Measurements from ENCODE around the gene ARHGAP10.
"Not testable (repeated sequence)": the region's sequence is repeated elsewhere in the genome, so short reads cannot be mapped to it uniquely, and the experiment has no call there.

Gene ARHGAP10

DNA sequence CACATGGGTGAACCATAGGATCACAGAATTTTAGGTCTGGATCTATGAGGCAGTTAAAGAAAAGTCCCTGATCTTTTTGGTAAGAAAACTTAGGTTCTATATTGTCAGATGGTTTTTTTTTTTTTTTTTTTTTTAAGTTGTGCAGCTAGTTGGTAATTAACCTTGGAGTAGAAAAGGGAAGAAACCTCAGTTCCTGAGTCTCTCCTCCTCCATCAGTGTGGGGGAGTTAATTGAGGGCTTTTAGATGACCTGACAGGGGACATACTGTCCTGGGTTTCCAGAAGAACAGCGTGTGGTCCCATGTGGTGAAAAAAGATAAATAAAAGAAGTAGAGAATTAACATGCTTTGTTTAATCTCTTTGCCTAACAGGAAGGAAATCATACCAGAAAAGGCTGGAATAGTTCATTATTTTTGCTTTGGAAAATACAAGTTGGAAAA is 123.7 kb downstream of the ARHGAP10 start:
- DNase-seq, result no peak

DNA sequence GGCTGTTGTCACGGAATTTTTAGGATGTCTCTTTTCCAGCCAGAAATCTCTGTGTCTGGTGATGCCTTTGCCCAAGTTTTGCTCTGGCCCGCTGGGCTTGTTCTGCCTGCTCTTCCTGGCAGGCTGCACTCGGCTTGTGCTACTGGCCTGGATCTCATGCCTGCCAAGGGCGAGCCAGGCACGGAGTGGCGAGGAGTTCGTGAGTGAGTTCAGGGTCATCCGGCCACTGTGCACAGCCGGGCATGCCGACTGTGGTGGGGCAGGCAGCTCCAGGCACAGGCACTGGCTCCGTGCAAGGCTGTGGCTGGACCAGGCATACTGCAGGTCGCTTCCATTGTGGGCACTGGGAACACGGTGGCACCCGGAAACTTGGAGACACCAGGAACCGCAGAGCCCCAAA is 129.1 kb downstream of the ARHGAP10 start:
- no peak for DNase-seq

DNA sequence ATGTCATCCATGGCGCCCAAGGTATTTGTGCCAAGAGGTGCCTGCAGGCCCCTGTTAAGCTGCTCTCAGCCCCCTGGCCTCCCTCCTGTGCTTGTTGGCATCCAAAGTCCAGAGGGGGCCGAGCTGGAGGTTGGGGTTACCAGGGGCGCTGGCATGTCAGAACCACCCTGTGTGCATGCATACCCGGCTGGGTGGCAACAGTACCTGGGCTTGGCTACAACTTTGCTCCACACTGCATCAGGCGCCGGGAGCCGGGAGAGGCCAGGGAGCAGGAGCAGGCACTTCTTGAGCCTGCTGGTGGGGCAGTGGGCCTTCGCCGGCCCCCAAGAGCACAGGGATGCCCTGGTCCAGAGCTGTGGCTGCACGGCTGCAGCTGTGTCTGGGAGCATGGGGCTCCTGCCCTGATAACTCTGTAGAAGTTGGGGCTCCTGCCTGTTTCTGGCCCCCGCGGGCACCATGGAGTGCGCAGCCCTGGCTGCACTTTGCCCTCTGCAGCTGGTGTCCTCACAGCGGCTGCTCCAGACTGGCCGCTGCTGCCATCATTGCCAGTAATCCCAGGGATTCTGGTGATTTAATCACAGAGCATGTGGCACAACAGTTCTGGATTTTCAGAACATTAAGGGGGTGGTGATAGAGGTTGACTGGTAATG is 130.3 kb downstream of the ARHGAP10 start:
- DNase-seq, result no peak

DNA sequence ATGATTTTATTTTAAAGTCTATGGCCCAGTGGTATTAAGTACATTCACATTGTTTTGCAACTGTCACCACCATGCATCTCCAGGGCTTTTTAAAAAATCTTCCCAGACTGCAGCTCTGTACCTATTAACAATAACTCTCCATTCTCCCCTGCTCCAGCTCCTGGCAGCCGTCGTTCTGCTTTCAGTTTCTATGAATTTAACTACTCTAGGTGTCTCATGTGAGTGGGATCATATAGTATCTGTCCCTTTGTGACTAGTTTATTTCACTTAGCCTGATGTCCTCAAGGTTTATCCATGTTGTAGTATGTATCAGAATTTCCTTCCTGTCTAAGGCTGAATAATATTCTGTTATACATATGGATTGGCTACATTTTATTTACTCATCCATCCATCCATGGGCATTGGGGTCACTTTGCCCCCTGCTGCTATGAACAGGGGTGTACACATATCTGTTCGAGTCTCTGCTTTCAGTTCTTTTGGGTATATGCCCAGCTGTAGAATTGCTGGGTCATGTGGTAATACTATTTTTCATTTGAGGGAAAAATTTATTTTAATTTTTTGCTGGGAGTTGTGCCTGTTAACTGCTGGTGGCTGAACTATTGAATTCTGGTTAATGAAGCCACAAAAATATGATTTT is 131.3 kb downstream of the ARHGAP10 start:
- DNase-seq, result no peak

DNA sequence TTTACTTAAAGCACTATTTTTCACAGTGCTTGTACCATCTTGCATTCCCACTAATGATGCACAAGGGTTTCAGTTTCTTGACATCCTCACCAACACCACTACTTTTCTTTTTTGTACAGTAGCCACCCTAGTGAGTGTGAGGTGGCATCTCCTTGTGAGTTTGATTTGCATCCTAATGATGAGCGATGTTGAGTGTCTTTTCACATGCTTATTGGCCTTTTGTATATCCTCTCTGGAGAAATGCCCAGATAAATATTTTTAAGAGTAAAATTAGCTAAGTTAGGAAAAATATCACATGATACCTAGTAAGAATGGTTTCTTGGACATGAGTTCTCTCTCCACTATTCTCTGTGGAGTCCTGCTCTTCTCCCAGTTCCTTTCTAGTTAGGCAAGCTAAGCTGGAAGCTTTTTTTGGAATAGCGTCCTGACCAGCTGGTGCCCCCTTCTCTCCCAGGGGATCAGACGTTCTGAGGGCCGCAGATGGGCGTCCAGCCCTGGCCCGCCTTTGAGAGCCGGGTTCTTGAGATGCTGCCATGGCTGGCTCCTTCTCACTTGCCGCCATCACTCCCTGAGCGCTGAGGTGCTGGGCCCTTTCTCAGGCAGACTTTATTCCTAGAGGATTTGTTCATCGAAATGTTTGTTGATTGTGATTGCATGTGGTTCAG is 132.1 kb downstream of the ARHGAP10 start:
- DNase-seq, result no peak

DNA sequence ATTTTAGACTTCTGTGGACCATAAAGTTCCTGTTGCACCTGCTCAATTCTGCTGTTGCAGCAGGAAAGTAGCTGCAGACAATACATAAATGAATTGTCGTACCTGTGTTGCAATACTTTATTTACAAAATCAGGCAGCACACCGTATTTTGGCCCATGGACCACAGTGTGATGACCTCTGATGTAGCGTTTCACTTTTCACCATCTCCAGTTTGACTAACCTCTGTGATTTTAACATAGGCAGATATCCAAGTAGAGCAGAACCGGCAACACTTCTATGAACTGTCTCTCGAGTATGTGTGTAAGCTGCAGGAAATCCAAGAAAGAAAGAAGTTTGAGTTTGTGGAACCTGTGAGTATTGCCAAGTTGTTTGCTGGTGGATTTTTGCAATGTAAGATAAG is 132.7 kb downstream of the ARHGAP10 start:
- DNase-seq, result no peak

DNA sequence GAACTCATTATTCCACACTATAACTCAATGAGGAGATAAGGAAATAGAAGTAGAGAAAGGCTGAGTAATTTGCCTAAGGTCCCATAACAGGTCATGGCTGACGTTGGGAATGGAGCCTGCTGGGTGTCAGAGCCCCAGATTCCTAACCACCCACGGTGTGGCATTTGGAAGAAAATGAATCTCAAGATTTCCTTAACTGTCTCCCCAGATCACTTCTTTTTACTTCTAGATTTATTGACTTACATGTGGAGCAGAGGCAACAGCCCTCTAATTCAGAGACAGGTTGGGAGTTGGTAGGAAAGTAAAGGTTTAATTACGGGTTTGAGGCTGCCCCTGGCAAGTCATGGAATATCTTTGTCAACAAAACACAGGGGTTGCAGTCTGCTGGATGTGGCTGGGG is 134.0 kb downstream of the ARHGAP10 start:
- DNase-seq, result no peak

DNA sequence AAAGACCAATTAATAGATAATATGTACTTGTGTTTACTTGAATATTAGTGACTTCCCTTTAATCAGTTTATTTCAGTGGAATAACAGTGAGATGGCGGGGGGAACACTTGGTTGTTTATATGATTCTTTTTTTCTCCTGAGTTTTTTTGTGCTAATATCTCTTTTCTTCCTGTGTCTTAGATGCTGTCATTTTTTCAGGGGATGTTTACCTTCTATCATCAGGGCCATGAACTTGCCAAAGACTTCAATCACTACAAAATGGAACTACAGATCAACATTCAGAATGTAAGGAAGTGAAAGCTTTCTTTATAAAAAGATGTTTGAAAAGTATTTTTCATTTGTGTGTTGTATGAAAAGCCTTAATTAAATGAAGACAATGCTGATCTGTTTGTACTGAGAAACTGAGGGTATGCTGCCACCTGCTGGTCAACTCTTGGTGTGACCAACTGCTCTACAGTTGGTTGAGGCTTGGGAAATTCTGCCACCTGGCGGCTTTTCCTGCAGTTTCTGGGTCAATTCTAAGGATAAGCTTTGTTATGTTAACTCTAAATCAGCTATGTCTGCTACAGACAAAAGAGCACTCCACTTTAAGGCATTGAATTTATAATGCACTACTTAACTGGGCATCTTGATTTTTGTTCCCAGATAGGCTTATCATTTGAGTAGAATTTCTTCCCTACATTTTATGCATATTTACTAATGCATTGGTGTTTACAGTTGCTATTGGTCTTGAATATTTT is 134.8 kb downstream of the ARHGAP10 start:
- DNase-seq, result peak; percentile 53

DNA sequence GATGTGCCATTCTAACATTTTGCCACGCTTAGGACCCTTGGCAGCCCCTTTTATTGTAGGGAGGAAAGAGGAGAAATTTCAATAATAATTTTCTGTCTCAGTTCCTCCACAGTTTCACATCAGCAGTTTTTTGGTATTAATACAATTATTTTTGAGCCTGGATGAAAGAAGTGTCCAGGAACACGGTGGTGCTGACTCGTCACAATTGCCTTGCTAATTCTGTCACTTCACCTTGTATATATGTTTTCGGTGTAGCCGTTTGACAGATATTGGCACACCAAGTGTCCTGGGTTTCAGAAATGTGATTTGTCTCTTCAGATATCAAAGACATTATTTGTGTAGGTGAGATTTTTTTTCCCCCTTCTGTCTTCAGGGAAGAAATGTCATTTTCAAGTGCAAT is 142.2 kb downstream of the ARHGAP10 start:
- no peak for DNase-seq

DNA sequence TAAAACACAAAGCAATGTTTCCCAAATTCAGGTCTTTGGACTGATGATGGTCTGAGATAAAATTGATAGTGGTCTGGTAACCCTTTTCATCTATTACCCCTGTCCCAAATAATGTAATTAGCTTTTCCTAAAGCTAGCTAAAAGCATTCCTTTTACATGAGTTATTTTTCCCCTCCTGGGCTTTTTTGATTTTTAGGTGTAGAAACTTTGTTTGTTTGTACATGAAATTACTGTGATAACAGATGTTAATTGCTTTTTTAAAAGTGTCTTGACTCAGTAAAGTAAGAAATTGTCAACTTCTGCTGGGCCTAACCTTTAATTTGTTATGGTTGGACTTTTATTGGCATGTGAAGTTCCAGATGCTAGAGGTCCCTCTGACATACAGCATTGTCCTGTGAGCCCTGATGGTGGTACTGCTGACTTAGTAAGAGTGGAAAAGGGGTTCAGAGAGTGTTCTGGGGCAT is 145.5 kb downstream of the ARHGAP10 start:
- DNase-seq, result no peak

DNA sequence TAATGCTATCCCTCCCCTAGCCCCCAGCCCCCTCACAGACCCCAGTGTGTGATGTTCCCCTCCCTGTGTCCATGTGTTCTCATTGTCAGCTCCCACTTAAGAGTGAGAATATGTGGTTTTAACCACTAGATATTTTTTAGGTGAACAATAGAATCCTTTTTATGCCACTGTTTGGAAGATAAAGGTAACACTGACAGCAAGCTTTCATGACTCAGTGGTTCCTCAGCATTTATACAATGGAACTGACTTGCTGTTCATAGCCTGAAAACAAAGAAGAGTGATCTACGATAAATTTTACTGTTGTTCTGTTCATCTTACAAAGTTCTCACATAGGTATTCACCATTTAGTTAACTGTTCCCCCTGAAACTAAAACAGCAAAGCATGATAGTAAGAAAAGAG is 147.8 kb downstream of the ARHGAP10 start:
- no peak for DNase-seq

DNA sequence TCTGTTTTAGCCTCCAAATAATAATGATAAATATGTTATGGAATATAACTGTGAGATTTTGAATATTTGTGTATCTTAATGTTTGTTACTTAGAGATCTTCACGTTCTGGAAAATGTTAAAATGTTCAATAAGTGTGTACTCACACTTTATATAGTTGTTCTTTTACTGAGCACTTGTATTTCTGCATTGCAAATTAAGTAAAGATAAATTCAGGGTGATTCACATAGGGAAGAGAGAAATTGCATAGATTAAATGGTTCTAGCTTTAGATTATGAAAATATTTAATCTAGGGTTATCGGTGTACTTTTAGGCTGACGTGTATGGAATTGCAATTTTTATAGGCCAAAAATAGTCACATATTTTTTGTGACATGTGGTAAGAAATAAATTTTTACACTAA is 148.6 kb downstream of the ARHGAP10 start:
- no peak for DNase-seq

DNA sequence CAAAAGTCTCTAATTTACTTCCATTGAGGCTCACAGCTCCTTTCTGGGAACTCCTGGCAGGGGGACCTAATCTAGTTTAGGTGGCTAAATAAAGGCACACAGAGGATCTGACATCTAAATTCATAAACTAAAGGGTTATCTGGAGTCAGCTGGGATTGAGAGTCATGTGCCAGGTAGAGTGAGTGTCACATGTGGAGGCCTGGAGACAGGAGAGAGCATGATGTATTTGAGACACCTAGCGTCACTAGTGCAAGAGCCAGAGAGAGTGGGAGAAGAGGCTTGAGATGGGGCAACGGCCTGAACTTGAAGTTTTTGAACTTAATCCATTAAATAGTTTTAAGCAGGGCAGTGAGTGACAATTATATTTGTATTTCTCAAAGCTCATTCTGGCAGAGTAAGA is 152.6 kb downstream of the ARHGAP10 start:
- DNase-seq, result no peak

DNA sequence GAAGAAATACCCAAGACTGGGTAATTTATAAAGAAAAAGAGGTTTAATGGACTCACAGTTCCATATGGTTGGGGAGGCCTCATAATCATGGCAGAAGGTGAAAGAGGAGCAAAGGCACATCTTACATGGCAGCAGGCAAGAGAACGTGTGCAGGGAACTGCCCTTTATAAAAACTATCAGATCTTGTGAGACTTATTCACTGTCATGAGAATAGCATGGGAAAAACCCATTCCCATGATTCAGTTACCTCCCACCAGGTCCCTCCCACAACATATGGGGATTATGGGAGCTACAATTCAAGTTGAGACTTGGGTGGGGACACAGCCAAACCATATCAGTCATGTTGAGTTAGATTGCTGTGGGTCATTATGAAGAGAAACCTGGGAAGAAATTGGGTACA is 153.3 kb downstream of the ARHGAP10 start:
- not testable (repeated sequence) for DNase-seq

DNA sequence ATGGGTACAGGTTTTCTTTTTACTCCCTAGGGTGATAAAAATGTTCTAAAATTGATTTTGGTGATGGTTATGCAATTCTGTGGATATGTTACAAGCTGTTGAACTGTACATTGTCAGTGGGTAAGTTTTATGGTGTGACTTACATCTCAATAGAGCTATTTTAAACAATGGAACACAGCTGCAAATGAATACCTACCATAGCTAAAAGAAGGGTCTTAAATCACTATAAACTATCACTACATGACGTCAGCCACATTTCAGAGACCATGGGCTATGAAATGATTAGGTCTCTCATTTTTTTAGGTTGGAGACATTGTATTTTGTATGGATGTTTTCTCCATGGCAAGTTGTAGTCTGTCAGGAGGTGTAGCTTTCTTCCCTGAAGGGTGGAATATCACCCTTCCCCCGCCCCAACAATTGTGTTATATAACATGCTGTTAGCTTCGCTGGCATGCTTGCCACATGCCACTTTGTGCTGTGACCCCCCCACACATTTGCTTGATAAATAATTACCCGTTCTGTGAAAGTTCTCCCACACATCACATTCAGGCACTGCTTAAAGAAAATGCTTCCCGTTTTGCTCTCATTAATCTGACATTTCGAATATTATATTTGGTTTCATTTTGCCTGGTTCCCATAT is 159.7 kb downstream of the ARHGAP10 start:
- DNase-seq, result no peak

DNA sequence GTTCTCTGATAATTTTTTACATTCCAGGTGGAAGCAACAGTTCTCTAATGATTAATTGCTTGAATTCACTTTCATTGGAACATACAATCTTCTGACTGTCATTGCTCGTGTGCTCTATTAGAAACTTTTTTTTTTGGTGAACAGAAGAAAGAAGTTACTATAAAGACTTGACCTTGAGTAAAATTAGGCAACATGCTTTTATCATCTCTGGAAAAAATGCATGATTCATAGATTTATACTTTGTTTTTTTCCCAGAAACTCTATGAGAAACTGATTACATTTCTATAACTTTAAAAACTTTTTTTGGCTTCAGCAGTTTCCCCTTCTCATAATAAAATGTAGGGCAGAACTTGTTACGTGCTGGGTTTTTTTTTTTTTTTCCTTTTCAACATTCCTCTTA is 167.6 kb downstream of the ARHGAP10 start:
- no peak for DNase-seq

DNA sequence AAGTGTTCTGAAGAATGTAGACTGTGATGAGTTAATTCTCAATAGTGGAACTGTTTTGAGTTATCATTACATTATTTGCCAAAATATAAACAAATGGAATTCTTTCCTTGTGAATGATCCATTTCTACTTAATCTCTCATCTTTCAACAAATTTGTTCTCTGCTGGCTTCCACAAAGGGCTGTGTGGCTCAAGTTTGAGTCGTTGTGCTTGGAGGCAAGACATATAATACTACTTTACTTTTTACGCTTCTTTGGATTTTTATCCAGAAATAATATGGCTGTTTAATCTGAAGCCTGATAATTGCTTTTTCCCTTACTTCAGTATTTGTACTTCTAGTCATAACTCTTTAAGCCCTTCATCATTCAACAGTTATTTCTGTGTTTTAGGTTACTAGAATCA is 169.5 kb downstream of the ARHGAP10 start:
- DNase-seq, result no peak

DNA sequence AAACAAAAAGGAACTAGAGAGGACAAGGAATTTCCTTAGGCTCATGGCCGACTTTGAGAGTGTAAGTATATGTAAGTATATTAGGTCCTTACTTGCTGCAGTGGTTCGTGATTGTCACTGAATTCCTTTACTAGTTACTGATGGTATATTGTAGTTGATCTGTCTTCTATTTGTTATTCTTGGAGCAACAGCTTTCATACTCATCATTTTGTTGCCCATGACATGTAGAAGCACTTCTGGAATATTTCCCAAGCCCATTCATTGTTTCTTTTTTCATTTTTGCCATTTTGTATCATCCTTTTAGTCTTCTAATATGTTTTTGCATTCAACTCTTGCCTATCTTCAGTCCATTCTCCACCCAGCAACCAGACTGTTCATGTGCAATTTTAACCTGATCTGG is 170.0 kb downstream of the ARHGAP10 start:
- DNase-seq, result no peak

DNA sequence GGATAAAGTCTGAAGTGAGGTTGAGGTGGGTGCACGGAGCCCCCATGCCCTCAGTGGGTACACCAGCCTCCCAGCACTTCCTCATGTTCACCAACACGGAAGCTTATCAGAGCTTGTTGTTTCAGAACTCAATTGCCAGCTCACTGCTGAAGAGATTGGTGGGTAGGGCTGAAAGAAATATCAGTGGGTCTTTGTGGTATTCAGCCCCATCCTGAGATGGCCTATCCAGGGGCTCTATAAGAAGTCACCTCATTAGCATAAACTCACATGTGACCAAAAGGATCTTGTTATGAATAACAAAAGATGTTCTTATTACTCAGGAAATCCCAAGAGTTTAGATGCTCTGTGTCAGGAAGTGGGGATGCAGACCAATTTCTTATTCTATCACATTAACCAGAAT is 177.3 kb downstream of the ARHGAP10 start:
- DNase-seq, result no peak

DNA sequence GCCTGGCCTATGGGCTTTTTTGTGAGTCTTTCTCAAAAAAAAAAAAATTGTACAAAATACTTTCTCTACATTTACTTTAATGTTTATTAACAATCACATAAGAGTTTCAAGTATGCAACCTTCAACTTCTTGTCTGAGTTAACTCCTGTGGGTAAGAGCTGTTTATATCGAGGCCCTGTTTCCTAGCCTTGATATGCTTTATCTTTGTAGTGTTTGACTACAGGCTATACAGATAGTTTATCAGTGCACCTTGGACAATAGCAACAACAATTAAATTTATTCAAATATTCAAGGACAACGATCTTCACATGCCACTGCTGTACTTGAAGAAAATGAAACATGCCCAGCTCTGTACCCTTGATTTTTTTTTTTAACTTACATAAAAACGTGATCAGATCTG is 178.4 kb downstream of the ARHGAP10 start:
- DNase-seq, result no peak

DNA sequence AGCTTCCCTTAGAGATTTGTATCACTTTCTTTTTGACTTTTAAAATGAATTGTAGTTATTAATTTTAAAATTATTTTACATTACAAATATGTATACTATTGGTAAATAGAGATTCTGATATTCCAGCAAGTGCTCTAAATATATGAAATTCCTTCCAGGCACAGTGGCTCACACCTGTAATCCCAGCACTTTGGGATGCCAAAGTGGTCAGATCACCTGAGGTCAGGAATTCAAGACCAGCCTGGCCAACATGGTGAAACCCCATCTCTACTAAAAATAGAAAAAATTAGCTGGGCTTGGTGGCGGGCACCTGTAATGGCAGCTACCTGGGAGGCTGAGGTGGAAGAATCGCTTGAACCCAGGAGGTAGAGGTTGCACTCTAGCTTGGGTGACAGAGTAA is 180.2 kb downstream of the ARHGAP10 start:
- DNase-seq, result not testable (repeated sequence)

DNA sequence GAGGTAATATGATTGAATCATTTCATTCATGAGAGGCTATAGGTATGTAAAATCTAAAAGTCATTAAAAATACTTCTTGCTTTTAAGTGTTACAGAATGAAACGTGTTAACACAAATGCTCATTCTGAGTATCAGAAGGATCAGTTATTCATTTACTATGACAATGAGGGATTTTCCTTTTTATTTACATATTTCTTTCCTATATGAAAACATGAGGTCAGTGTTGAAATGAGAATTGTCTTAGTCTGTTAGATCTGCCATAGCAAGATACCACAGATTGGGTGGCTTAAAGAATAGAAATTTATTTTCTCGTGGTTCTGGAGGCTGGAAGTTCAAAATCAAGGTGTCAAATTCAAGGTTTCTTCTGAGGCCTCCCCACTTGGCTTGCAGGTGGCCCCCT is 181.2 kb downstream of the ARHGAP10 start:
- no peak for DNase-seq

DNA sequence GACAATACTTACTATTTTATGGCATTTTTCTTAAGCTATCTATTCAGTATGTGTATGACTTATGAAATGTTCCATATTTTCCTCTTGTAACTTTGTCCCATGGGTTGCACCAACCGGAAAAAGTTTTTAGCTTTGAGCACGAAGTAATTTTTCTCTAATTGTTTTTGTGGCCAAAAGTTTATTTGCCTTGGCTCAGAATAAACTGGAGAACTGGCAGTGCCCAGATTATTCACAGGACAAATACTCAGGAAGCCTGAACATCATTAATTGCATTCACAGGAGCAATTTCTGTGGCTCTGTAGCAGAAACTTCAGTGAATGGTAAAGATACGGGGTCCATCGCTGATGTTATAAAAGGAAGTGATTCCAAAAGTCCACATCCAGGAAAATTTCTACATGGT is 184.5 kb downstream of the ARHGAP10 start:
- DNase-seq, result no peak

Measured in T1000 (cell line).